MCF 10A (cell line): Measurements from ENCODE around the gene JOSD2. TPM values are rescaled to one million over a fixed set of nuclear protein-coding genes. Genes with fewer than 3 reads are reported as not detected.

Source experiments
- BruUV-seq: library from RNA; stranded (reverse); fragments of 400-500 nt; replicated peaks from 2 replicates; lab custom pipeline; 2021; lab: Mats Ljungman, UMichigan
- CTCF ChIA-PET: fragments of 300-600 bp; sonication (Branson Sonifier 250); formaldehyde crosslinking; extraction: SDS; loops from one replicate; lab custom pipeline; 2021; ENCODE audit warnings: antibody characterized with exemption, inconsistent platforms; lab: Yijun Ruan, JAX
- POLR2A ChIA-PET: fragments of 300-600, 350-650 bp; sonication (Branson Sonifier 250); formaldehyde crosslinking; extraction: SDS; loops from one replicate; lab custom pipeline; 2020; ENCODE audit warnings: antibody characterized with exemption, inconsistent platforms; lab: Yijun Ruan, JAX
- DNase-seq: peaks from one replicate; pipeline ENCODE4 v3.0.0-alpha.2; 2018; ENCODE audit not compliant: unreplicated experiment
- H3K27ac Mint-ChIP-seq: one replicate; pipeline ENCODE4 v1.8.0; 2022; ENCODE audit warnings: mild to moderate bottlenecking, low read depth, mixed read lengths; ENCODE audit not compliant: unreplicated experiment
- H3K27me3 Mint-ChIP-seq: one replicate; pipeline ENCODE4 v1.8.0; 2022; ENCODE audit warnings: mixed read lengths; ENCODE audit not compliant: insufficient read depth, unreplicated experiment
- H3K36me3 Mint-ChIP-seq: one replicate; pipeline ENCODE4 v1.8.0; 2022; ENCODE audit warnings: mild to moderate bottlenecking, moderate library complexity, mixed read lengths; ENCODE audit not compliant: insufficient read depth, unreplicated experiment
- H3K4me1 Mint-ChIP-seq: one replicate; pipeline ENCODE4 v1.8.0; 2022; ENCODE audit warnings: mixed read lengths; ENCODE audit not compliant: insufficient read depth, unreplicated experiment
- H3K4me3 Mint-ChIP-seq: one replicate; pipeline ENCODE4 v1.8.0; 2022; ENCODE audit warnings: mild to moderate bottlenecking, moderate library complexity, mixed read lengths; ENCODE audit not compliant: unreplicated experiment
- H3K9me3 Mint-ChIP-seq: one replicate; pipeline ENCODE4 v1.8.0; 2022; ENCODE audit warnings: mixed read lengths; ENCODE audit not compliant: unreplicated experiment
- intact Hi-C: fragments of 100-400 bp; cut with micrococcal nuclease; formaldehyde crosslinking; loops from 2 replicates; pipeline ENCODE4 v1.14.1; 2022
- total RNA-seq: library from RNA; stranded (reverse); gene quantifications from 2 replicates; pipeline ENCODE4 v1.2.3, GENCODE V29; 2022
- TF ChIP-seq, protein P1 (sequence below): fragments of 200-600 bp; IDR thresholded peaks from one replicate; pipeline ENCODE4 v1.8.0; 2022; ENCODE audit warnings: antibody characterized with exemption, mild to moderate bottlenecking; ENCODE audit not compliant: unreplicated experiment

Gene JOSD2
- total RNA-seq, 1 experiment from 2014 or later: 65.8 TPM

DNA sequence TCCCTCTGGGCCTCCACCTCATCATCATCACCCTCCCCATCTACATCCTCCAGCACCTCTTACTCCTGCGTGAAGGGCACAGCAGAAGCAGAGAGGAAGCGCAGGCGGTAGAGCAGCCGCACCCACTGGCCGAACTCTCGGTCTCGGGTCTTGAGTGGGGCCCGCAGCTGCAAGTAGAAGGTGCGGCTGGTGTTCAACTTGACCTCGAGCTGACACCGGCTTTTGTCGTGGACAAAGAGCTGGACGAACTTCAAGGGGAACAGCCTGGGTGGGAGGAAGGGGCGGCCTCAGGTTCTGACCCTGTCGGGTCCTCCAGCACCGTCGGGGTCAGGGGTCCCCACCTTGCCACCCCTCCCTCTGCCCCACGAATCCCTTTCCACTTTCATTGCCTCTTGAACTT lies 43.4 kb downstream of the JOSD2 start:
- Mint-ChIP-seq H3K27ac (no peak overlapping the region), H3K9me3 (no peaks in the 10 kb centered on the region), H3K4me1 (no peaks in the 10 kb centered on the region), H3K36me3 (no peaks in the 10 kb centered on the region), H3K4me3 (no peak overlapping the region), H3K27me3 (no peaks in the 10 kb centered on the region)
- CTCF ChIA-PET: no interaction called here
- intact Hi-C loops: no loop called here
- no TSS peak for BruUV-seq
- POLR2A ChIA-PET: interaction anchor here (1.3 kb wide), 1 partner anchor 84 kb away, joined by 3 read pairs; the partner anchor contains the start of gene POLD1
- TF ChIP-seq, protein P1, sequence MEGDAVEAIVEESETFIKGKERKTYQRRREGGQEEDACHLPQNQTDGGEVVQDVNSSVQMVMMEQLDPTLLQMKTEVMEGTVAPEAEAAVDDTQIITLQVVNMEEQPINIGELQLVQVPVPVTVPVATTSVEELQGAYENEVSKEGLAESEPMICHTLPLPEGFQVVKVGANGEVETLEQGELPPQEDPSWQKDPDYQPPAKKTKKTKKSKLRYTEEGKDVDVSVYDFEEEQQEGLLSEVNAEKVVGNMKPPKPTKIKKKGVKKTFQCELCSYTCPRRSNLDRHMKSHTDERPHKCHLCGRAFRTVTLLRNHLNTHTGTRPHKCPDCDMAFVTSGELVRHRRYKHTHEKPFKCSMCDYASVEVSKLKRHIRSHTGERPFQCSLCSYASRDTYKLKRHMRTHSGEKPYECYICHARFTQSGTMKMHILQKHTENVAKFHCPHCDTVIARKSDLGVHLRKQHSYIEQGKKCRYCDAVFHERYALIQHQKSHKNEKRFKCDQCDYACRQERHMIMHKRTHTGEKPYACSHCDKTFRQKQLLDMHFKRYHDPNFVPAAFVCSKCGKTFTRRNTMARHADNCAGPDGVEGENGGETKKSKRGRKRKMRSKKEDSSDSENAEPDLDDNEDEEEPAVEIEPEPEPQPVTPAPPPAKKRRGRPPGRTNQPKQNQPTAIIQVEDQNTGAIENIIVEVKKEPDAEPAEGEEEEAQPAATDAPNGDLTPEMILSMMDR: no peak
- no peak for DNase-seq

DNA sequence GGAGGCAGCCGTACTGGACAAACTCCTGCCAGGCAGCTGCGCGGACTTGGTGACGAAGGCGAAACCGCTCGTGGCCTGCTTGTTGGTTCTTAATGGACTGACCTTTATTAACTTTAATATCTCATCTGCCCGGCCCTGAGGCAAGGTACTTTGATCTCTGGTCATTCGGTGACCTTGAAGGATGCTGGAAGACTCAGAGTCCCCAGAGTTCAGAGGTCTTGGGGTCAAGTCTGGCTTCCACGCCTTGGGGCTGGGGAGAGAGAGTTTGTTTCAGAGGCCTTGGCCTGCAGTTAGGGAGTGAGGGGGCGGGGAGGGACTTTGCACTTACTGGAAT lies 44.3 kb downstream of the JOSD2 start:
- DNase-seq: no peak
- H3K9me3 Mint-ChIP-seq: no peaks in the 10 kb centered on the region
- H3K4me1 Mint-ChIP-seq: no peaks in the 10 kb centered on the region
- H3K27ac Mint-ChIP-seq: no peak overlapping the region
- TF ChIP-seq, protein P1: no peak
- H3K36me3 Mint-ChIP-seq: no peaks in the 10 kb centered on the region
- no TSS peak for BruUV-seq
- POLR2A ChIA-PET: interaction anchor here (1.3 kb wide), 1 partner anchor 83 kb away, joined by 3 read pairs; the partner anchor contains the start of gene POLD1
- intact Hi-C loops: no loop called here
- H3K27me3 Mint-ChIP-seq: no peaks in the 10 kb centered on the region
- no peak overlapping the region for H3K4me3 Mint-ChIP-seq
- CTCF ChIA-PET: interaction anchor here (0.6 to 1.8 kb wide), 5 partner anchors 63 to 518 kb away, joined by 3 to 6 read pairs (median 3); no protein-coding TSS in a partner anchor

DNA sequence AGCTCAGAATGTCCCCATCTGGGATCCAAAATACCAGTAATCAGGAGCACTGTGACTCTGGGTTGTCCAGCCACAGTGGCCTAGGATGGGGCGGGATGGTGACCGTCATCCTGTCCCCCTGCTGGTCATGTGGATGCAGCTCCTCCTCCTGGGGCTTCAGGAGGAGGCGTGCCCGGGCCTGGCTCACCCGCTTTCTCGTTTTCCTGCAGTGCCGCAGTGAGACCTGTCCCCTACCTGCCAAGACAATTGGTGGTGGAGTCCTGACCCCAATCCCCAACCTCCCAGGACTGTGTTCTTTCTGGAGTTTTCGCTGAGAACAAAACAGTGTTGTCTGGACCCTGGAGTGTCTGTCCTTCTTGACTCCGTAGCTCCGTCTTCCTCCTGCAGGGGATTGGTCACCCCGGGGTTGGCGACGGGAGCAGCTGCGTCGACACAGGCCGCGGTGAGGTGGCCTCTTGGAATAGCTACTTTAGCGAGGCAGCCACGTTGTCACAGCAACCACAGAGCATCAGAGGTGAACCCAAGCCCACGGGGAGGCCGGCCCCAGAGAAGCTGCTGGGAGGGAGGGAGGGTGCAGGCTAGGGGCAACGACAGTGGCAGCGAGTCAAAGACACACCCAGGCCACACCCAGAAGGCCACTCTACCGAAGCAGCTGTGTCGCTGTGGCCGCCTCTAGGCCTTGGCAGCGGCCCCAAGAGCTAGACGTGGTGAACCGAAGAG lies 44.8 kb downstream of the JOSD2 start:
- Mint-ChIP-seq H3K4me1 (no peaks in the 10 kb centered on the region), H3K9me3 (no peaks in the 10 kb centered on the region), H3K4me3 (no peak overlapping the region), H3K36me3 (no peaks in the 10 kb centered on the region), H3K27ac (no peak overlapping the region), H3K27me3 (no peaks in the 10 kb centered on the region)
- no TSS peak for BruUV-seq
- no peak for DNase-seq
- intact Hi-C loops: no loop called here
- POLR2A ChIA-PET: interaction anchor here (1.3 kb wide), 1 partner anchor 82 kb away, joined by 3 read pairs; the partner anchor contains the start of gene POLD1
- TF ChIP-seq, protein P1: no peak
- CTCF ChIA-PET: interaction anchor here (0.6 to 1.8 kb wide), 6 partner anchors 50 to 456 kb away, joined by 3 to 6 read pairs (median 3); no protein-coding TSS in a partner anchor

DNA sequence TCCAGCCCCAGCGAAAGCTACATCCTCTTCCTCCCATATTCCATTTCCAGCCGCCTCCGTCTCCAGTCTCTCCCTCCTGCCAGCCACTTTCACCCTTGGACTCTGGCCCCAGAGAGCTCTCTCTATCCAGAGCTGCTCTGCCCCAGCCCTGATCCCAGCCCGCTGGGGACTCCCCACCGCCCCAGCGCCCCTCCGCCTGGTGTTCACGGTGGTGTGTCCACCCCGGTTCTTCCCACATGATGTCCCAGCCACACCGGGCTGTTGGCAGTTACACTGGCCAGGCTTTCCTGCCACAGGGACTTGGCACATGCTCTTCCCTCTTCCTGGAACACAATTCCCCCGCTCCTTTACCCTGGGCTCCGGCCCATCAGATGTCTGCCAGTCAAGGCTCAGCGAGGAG lies 46.0 kb downstream of the JOSD2 start:
- no TSS peak for BruUV-seq
- H3K36me3 Mint-ChIP-seq: no peaks in the 10 kb centered on the region
- H3K27me3 Mint-ChIP-seq: no peaks in the 10 kb centered on the region
- intact Hi-C loops: no loop called here
- TF ChIP-seq, protein P1: no peak
- H3K27ac Mint-ChIP-seq: no peak overlapping the region
- no peak overlapping the region for H3K4me3 Mint-ChIP-seq
- no peak for DNase-seq
- no peaks in the 10 kb centered on the region for H3K4me1 Mint-ChIP-seq
- no peaks in the 10 kb centered on the region for H3K9me3 Mint-ChIP-seq
- CTCF ChIA-PET: interaction anchor here (0.6 to 1.4 kb wide), 3 partner anchors 112 to 522 kb away, joined by 3 read pairs; no protein-coding TSS in a partner anchor
- POLR2A ChIA-PET: no interaction called here
